HK-2 (cell line): ENCODE measurements around the gene CNTN4.

Experiments
- DNase-seq: peaks from one replicate; pipeline ENCODE4 v3.0.0-alpha.2; 2018; ENCODE audit not compliant: unreplicated experiment

CNTN4 gene

GRCh38 chr3:2390926-2391532, 292.4 kb downstream of the CNTN4 start:
- DNase-seq = no peak

DNA sequence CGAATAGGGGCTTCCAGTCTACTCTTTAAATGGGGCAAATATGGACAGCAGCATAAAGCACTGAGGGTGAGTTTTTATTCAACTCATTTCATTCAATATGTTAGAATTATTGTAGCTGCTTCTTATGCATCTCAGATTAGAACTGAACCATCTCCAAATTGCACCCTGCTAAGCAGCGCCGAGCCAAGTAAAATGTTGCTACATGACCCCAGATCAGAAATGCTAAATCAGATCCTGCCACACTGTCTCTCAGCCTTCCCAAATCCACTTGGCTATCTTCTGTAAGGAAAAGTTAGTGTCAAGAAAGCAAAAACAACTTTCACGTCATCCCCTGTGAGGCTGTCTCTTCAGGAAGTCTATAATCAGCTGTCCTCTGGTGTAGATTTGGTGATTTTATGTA, 293.2 kb downstream of the CNTN4 start:
- DNase-seq = no peak

DNA sequence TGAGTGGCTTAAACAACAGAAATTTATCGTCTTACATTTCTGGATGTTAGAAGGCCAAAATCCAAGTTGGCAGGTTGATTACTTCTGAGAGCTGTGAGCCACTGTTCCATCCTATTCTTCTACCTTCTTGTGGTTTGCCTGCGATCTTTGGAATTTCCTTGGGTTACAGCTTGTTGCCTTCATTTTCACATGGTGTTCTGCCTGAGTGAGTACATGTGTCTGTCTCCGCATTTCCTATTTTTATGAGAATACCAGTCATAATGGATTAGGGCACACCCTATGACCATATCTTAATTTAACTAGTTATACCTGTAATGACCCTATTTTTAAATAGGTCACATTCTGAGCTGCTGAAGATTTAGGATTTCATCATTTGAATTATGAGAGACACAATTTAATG, 294.3 kb downstream of the CNTN4 start:
- DNase-seq = peak; percentile 4

DNA sequence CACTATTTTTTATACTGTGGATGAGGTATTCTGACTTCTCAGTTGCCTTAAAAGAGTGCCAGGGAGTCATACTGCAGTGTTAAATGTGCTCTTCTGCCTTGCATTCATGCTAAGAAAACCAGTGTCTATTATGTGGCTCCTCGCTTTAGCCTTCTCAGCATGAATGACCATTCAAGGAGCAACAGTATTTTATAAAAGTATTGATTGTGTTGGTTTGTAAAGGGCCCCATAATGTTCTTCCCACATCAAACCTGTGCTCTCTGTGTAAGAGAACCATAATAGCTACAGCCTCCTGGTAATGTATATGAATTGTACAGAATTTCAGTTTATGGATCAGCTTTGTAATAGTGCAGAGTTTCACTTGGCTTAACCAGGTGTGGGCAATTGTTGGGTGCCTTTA, 316.4 kb downstream of the CNTN4 start:
- no peak for DNase-seq

DNA sequence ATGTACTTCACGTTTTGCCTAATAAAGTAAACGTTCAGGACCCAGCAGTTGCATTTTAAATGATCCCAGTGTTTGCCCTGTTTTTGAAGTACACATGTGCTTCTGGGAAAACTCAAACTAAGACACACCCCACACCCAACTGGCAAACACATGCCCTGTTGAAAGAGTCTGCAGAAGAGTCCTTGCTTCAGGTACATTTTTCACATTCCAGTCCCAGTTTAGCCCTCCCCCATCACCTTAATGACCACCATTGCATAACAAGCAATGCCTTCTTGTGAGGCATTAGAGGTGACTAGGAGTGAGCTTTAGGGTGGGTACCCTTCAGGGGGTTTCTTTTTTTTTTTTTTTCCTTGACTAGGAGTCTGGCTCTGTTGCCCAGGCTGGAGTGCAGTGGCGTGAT, 322.3 kb downstream of the CNTN4 start:
- DNase-seq = no peak

- no peak for DNase-seq
Measured at GRCh38 chr3:2423143-2423542, 324.5 kb downstream of the CNTN4 start.

DNA sequence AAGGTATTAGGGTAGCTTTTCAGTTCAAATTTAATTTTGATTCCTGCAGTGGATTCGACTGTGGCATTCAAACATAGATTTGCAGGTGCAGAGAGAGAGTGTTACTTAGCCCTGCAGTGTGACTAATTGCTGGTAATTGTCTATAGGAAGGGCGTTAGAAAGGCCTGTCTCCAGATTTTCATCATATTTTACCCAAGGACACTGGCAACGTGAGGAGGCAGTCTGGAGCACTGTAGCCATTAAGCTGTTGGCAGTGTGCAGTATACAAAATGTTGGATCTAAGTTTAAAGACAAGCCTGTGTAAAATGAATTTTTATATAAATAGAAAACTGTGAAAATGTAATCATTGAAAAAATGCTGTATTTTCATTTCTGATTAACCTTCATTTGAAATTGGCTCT, 342.9 kb downstream of the CNTN4 start:
- no peak for DNase-seq

DNA sequence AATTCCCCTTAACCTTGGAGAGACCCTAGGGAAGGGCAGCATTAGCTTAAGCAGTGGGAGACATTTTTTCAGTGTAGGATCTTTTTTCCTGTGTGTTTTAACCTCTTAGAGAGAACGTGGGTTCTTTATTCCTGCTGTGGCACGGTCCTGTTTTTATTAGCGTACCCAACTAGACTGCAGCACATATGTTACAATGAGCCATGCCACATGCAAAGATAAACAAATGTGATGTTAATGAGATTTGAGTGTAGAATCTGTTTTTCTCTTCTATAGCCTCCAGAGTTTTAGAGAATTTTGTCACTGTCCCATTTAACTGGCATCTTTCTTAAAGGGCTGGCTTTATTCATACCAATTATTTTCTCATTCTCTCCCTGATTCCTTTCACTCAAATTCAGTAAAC, 347.5 kb downstream of the CNTN4 start:
- DNase-seq = no peak

GRCh38 chr3:2452249-2452648, 353.6 kb downstream of the CNTN4 start:
- DNase-seq = no peak

- no peak for DNase-seq
Measured at GRCh38 chr3:2454865-2455264, 356.2 kb downstream of the CNTN4 start.

DNA sequence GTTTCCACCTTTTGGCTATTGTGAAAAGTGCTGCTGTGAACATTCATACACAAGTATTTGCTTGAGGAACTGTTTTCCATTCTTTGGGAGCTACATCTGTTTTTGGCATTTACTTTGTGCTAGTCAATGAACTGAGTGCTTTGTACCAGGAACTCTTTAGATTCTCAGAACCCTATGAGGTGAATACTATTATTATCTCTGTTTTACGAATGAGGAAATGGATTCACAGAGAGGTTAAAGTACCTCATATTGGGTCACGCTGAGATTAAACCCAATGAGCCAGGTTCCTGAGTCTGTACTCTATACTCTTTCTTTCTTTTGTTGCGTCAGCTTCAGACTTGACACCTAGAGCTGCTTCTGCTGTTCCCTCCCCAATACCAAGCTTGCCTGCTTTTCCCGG, 358.1 kb downstream of the CNTN4 start:
- DNase-seq = no peak

GRCh38 chr3:2458816-2459215, 360.1 kb downstream of the CNTN4 start:
- DNase-seq = no peak

DNA sequence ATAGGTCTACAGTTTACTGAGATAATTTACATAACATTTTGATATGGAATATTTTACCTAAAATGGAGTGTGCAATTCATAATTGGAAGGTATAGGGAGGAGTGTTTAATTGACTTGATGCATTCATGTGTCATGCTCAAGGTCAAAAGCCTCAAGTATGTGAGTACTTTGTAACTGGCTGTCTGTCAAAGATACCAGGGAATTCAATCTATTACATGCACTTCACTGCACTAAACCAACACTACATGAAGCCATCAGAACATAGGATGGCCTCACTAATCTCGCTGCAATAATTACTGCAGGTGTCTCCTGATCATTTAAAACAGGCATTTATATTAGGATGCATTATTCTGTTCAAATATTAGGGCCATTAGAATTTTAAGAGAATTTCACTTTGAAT, 367.2 kb downstream of the CNTN4 start:
- DNase-seq = no peak

GRCh38 chr3:2468816-2469215, 370.1 kb downstream of the CNTN4 start:
- DNase-seq = no peak

DNA sequence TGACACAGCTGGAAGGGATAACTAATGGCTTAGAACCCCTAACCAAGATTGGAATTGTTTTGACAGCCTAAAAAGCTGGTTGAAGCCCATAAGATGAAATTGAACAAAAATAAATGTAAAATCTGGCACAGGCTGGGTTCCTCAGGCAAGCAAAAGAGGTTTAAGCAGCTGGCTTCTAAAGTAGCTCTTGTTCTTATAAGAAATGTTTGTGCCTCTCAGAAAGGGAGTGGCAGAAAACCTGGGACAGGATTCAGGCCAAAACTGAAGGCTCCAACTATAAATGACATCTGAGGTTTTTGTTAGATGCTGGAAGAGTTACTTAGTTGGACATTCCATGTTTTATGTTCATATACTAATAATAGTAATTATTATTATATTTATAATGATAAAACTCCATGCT, 378.3 kb downstream of the CNTN4 start:
- DNase-seq = no peak

DNA sequence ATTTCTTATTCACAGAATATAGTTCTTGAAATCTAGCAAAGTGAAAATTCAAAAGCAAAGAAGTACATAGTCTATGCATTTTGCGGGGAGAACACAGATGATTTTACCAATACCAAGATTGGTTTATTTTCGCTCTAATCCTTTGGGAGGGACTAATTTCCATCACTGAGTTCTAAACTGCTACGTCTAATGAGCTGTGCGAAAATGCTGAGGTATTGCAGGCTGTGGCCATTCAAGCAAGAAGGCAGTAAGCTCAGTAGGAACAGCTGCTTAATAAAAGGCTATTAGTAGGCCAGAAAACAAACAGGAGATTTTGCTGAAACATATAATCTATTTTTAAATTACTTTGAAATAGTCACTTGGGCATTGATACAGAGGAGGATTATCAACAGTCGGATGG, 379.0 kb downstream of the CNTN4 start:
- DNase-seq = no peak

- no peak for DNase-seq
Measured at GRCh38 chr3:2484162-2485026, 385.7 kb downstream of the CNTN4 start.

DNA sequence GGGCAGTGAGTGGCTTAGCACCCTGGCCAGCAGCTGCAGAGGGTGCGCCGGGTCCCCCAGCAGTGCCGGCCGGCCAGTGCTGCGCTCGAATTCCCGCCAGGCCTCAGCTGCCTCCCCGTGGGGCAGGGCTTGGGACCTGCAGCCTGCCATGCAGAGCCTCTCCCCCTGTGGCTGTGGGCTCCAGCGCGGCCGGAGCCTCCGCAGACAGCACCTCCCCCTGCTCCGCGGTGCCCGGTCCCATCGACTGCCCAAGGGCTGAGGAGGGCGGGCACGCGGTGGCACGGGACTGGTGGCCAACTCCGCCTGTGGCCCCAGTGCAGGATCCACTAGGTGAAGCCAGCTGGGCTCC, 386.3 kb downstream of the CNTN4 start:
- DNase-seq = no peak

GRCh38 chr3:2495746-2496145, 397.1 kb downstream of the CNTN4 start:
- no peak for DNase-seq

DNA sequence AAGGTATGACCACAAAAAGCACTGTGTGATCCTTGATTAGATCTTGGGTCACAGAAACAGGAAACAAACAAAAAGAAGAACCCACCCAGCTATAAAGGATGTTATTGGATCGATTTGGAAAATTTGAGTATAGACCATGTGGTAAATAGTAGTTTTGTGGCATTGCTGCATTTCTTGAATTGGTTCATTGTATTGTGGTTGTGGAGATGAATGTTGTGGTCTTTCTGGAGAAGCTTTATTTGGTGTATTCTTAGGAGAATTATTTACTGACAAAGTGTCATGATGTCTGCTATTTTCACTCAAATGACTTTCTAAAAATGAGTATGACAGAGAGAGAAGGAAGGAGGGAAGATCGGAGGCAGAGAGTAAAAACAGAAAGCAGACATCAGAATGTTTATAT, 406.2 kb downstream of the CNTN4 start:
- no peak for DNase-seq

- DNase-seq = no peak
Measured at GRCh38 chr3:2506776-2507175, 408.1 kb downstream of the CNTN4 start.

GRCh38 chr3:2510591-2511145, 412.0 kb downstream of the CNTN4 start:
- no peak for DNase-seq

- DNase-seq = no peak
Measured at GRCh38 chr3:2511356-2511755, 412.7 kb downstream of the CNTN4 start.
